Uterus (tissue), 4 donors: Measurements from ENCODE around the gene MDK. TPM values are rescaled to one million over a fixed set of nuclear protein-coding genes. Genes with fewer than 3 reads are reported as not detected.

Experiments used
- DNase-seq, 2 donors: peaks; one replicate each; pipeline ENCODE4 v3.0.0-alpha.2; 2019 to 2020
- H3K27ac ChIP-seq, 2 donors: fragments of 200-600 bp; sonication (generic); 1 replicate in 1 of 2; 2 replicates in 1 of 2; pipeline ENCODE4 v1.5.1; 2016 to 2018
- H3K27me3 ChIP-seq, 2 donors: fragments of 200-600 bp; sonication (generic); one replicate each; pipeline ENCODE4 v1.5.1; 2018 to 2019; ENCODE audit warnings: control low read depth in 1 of 2
- H3K36me3 ChIP-seq, 2 donors: fragments of 200-600 bp; sonication (generic); one replicate each; pipeline ENCODE4 v1.5.1; 2019; ENCODE audit warnings: control low read depth in 1 of 2
- H3K4me1 ChIP-seq, 2 donors: fragments of 200-600 bp; sonication (generic); one replicate each; pipeline ENCODE4 v1.5.1; 2018 to 2019; ENCODE audit warnings: control low read depth in 1 of 2
- H3K4me3 ChIP-seq, 2 donors: fragments of 200-600 bp; sonication (generic); 1 replicate in 1 of 2; 2 replicates in 1 of 2; pipeline ENCODE4 v1.5.1; 2018 to 2019; ENCODE audit warnings: mild to moderate bottlenecking in 1 of 2
- H3K9me3 ChIP-seq, 2 donors: fragments of 200-600 bp; sonication (generic); one replicate each; pipeline ENCODE4 v1.5.1; 2019; ENCODE audit warnings: control low read depth in 1 of 2
- POLR2A ChIP-seq, 2 donors: fragments of 450-650 bp; IDR thresholded peaks; one replicate each; pipeline ENCODE4 v1.6.1; 2016; ENCODE audit warnings: antibody characterized with exemption in 2 of 2, mild to moderate bottlenecking in 1 of 2, moderate library complexity in 1 of 2
- intact Hi-C: fragments of 100-400 bp; cut with DNase I; formaldehyde crosslinking; loops from one replicate; pipeline ENCODE4 v1.15.1; 2023; ENCODE audit warnings: low total_unique reads
- total RNA-seq, 4 donors: library from RNA; depleted of rRNA in 3 of 4; stranded (reverse); fragments of >200 nt in 3 of 4; gene quantifications; one replicate each; pipeline versions ENCODE4 v1.1.0 to v1.2.4, GENCODE V29; 2014 to 2023
- TF ChIP-seq, protein P1 (sequence below), 4 experiments: fragments of 200-600 bp in 2 of 4; fragments of 450-650 bp in 2 of 4; sonication (generic) in 2 of 4; IDR thresholded peaks; one replicate each; pipeline ENCODE4 v1.5.1; 2016 to 2019; ENCODE audit warnings: antibody characterized with exemption in 4 of 4, mild to moderate bottlenecking in 2 of 4, moderate library complexity in 1 of 4
- donor health status: DM: yes; HTN: yes; CAD: no.

MDK gene
- total RNA-seq, 4 donors from 2014 or later: 61.7 to 305 (median 103) TPM

DNA sequence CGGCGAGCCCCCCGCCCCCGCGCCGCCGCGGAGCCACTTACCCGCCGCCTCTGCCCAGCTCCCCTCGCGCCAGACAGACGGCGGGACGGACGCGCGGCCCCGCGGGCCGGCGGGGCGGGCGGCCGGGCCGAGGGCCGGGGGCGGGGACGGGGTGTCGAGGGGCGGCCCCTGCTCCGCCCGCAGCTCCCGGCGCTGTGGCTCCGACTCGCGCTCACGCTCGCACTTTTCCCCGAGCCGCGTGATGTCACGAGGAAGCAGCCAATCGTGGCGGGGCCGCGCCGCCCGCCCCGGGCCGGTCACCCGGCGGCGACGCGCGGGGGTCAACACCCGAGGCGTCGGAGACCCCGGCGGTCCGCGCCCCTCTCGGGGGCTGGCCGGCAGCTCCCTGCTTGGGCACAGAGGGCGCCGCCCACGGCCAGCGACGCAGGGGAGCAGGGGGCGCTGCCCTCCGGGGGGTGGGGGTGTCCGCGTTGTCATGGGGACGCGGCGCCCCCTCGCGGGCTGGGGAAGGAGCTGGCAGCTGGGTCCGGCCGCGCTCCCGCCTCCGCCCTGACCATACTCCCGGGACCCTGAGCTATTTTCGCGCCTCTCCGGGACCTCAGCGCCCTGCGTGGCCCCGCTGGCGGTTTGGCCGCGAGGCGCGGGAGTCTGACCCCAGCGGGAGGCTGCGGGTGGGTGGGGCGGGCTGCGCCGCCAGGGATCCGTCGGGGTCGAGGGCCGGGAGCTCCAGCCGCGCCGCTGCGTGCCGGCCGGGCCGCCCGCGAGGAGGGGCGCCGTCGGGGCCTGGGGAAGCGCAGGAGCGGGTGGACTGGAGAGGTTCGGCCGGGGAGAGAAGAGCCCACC is 10.3 kb downstream of the MDK start, which contains the start of gene CHRM4:
TSS of gene CHRM4 (minus strand) at position 199 of the 843 bp plus-strand sequence. CDS start 5,219 bp downstream, outside the sequence.
- no peaks in the 10 kb centered on the region for H3K9me3 ChIP-seq
- TF ChIP-seq, protein P1, sequence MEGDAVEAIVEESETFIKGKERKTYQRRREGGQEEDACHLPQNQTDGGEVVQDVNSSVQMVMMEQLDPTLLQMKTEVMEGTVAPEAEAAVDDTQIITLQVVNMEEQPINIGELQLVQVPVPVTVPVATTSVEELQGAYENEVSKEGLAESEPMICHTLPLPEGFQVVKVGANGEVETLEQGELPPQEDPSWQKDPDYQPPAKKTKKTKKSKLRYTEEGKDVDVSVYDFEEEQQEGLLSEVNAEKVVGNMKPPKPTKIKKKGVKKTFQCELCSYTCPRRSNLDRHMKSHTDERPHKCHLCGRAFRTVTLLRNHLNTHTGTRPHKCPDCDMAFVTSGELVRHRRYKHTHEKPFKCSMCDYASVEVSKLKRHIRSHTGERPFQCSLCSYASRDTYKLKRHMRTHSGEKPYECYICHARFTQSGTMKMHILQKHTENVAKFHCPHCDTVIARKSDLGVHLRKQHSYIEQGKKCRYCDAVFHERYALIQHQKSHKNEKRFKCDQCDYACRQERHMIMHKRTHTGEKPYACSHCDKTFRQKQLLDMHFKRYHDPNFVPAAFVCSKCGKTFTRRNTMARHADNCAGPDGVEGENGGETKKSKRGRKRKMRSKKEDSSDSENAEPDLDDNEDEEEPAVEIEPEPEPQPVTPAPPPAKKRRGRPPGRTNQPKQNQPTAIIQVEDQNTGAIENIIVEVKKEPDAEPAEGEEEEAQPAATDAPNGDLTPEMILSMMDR (IDR thresholded peaks at IDR 0.05): peak in 1 of 4 experiments; percentile 19
- no peak for TF ChIP-seq POLR2A (IDR thresholded peaks at IDR 0.05)
- H3K4me1 ChIP-seq: peaks cover 0 to 33% of the 10 kb centered on the region in 2 donors
- H3K4me3 ChIP-seq: no peak within 1 kb of the TSS
- no peaks in the 10 kb centered on the region for H3K36me3 ChIP-seq
- no peak within 1 kb of the TSS for H3K27ac ChIP-seq
- intact Hi-C loops: loop anchor here (5.0 kb wide), 1 partner anchor 156 kb away; no protein-coding TSS in a partner anchor
- DNase-seq: no peak
- H3K27me3 ChIP-seq: peaks cover 19 to 22% of the 10 kb centered on the region in 2 donors

DNA sequence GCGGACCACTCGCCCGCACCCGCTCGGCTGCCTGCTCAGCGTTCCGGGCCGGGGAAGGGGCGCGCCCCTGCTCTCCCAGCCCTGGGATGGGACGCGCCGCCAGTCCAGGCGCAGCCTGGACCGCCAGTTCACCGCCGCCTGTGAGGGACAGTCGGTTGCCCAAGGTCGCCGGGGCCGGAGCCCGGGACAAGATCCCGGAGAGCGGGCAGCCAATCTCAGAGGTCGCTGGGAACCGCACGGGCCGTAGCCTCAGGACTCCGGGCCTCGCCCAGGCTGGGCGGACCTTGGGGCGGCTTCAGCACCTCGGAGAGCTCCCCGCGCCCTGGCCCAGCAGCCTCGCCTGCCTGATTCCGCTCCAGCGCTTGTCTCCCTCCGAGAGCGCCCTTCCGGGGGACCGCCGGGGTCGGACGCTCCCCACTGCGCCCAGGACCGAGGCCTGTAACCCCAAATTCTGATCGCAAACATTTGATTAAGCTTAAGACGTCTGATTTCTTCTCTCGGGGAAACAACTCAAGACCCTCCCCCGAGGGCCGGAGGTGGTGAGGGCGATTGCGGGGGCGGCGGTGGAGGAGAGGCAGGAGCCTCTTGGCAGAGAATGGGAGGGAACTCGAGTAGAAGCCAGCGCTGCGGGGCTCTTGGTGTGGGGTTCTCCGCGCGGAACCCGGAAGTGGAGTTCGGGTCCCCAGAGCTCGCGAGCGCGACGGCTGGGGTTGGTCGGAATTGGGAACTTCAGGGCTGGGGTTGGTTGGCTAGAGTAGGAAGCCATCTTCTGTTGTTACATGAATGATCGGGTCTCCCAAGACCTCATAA is 11.2 kb downstream of the MDK start:
- Histone ChIP-seq H3K27me3 (peaks cover 19 to 22% of the 10 kb centered on the region in 2 donors), H3K4me1 (peaks cover 0 to 33% of the 10 kb centered on the region in 2 donors), H3K9me3 (no peaks in the 10 kb centered on the region), H3K4me3 (no peak overlapping the region), H3K36me3 (no peaks in the 10 kb centered on the region), H3K27ac (no peak overlapping the region)
- peak; percentile 68 to 86 for DNase-seq
- intact Hi-C loops: loop anchor here (5.0 kb wide), 1 partner anchor 155 kb away; no protein-coding TSS in a partner anchor
- TF ChIP-seq, protein P1 (IDR thresholded peaks at IDR 0.05): no peak
- TF ChIP-seq POLR2A (IDR thresholded peaks at IDR 0.05): no peak

DNA sequence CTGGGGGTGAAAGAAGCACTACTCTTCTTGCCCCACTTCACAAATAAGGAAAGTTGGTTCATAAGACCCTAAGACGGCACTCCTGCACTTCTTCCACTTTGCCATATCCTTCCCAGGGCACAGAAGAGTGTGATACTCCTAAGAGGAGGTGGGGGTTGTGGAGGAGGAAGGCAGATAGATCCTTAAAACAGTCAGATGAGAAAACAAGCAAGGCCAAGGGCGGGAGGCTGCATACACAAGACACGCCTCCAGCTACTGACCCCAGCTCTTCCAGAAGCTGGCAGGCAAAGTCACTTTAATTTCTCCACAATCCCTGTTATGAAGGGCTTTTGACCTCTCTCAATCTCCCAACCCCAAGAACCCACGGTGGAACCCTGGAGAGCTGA is 11.8 kb downstream of the MDK start:
- peaks cover 19 to 22% of the 10 kb centered on the region in 2 donors for H3K27me3 ChIP-seq
- H3K9me3 ChIP-seq: no peaks in the 10 kb centered on the region
- H3K4me1 ChIP-seq: peaks cover 0 to 33% of the 10 kb centered on the region in 2 donors
- TF ChIP-seq, protein P1 (IDR thresholded peaks at IDR 0.05): no peak
- TF ChIP-seq POLR2A (IDR thresholded peaks at IDR 0.05): no peak
- no peaks in the 10 kb centered on the region for H3K36me3 ChIP-seq
- no peak overlapping the region for H3K4me3 ChIP-seq
- DNase-seq: no peak
- intact Hi-C loops: loop anchor here (5.0 kb wide), 1 partner anchor 154 kb away; no protein-coding TSS in a partner anchor
- no peak overlapping the region for H3K27ac ChIP-seq

DNA sequence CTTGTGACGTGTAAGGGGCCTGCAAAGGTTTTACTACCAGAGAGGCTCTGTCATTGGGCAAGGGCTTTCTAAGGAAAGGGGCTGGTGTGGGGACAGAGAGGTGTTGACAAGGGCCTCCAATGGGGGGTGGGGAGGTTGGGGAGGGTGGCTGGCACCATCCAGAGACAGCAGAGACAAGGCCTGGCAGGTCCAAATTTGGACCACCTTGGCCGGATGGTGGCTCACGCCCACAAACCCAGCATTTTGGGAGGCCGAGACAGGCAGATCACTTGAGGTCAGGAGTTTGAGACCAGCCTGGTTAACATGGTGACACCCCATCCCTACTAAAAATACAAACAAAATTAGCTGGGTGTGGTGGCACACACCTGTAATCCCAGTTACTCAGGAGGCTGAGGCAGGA is 12.3 kb downstream of the MDK start:
- peaks cover 19 to 22% of the 10 kb centered on the region in 2 donors for H3K27me3 ChIP-seq
- H3K4me1 ChIP-seq: peaks cover 0 to 33% of the 10 kb centered on the region in 2 donors
- H3K4me3 ChIP-seq: no peak overlapping the region
- no peak for DNase-seq
- no peaks in the 10 kb centered on the region for H3K36me3 ChIP-seq
- no peaks in the 10 kb centered on the region for H3K9me3 ChIP-seq
- TF ChIP-seq, protein P1 (IDR thresholded peaks at IDR 0.05): no peak
- no peak for TF ChIP-seq POLR2A (IDR thresholded peaks at IDR 0.05)
- intact Hi-C loops: loop anchor here (5.0 kb wide), 1 partner anchor 154 kb away; no protein-coding TSS in a partner anchor
- no peak overlapping the region for H3K27ac ChIP-seq
